A204.1 (cell line): ENCODE measurements around the gene CAPN13.
"Not testable (repeated sequence)": the region's sequence is repeated elsewhere in the genome, so short reads cannot be mapped to it uniquely, and the experiment has no call there.

Experiments used
- FAIRE-seq: peaks from 2 replicates; lab custom pipeline; 2012; peaks lifted over from hg19 to GRCh38; lab: Jason Lieb, UNC

CAPN13 gene

DNA sequence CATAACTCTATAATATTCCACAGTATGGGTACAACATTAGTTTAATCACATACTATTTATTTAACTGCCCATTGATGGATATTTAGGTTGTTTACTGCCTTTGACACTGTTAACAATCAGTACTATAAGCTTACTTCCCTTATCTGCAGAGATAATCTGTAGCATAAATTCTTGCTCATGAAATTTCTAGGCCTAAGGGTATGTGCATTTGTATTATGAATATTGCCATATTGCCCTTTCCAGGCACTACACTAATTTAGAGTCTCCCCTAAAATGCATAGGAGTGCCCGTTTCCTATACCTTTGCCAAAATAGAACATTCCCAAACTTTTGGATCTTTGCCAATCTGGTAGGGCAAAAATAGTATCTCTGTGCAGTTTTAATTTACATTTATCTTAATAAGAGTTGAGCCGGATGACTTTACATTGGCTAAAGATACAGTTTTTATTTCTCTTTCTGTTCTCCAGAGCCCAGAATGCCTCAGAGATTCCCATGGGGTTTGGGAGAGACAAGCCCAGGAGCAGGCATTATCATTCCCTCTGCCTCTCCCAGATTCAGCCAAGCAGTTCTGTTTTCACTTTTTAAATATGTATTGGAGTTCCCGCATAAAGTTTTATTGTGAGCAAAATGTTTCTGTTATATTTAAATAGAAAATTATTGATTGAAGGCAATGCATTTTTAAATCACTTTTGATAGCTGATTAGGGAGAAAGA, 102.8 kb downstream of the CAPN13 start:
- FAIRE-seq: no peak

DNA sequence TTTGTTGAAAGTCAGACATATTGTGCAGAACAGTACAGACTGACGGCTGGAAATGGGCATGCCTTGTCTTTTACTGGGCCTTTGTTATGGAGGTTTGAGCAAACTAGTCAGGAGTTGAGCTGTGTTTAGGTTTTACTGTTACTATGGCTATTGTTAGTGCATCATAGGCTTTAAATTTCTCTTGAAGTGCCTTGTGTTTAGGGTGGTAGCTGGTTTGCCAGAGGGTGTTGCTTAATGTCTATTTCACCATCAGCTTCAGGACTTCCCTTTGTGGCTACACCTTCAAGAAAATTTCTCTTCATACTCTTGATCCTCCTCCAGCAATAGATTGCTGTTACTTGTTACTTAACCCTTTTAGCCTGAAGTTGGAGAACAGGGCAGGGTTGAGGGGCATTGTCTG, 104.6 kb downstream of the CAPN13 start:
- no peak for FAIRE-seq

DNA sequence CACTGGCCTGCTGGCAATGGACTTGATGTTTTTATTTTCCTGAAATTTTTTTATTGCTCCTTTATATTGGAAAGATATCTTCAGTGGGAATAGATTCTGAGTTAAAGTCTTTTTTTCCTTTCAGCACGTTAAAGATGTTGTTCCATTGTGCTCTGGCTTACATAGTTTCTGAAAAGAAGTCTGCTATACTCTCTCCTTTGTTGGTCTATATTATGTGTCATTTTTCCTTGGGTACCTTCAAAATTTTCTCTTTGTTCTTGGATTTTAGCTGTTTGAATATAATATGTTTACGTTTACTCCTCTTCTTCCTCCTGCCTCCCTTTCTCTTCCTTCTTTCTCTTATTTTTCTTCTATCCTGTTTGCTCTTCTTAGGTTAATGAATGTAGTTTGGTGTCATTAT, 105.5 kb downstream of the CAPN13 start:
- FAIRE-seq: no peak

DNA sequence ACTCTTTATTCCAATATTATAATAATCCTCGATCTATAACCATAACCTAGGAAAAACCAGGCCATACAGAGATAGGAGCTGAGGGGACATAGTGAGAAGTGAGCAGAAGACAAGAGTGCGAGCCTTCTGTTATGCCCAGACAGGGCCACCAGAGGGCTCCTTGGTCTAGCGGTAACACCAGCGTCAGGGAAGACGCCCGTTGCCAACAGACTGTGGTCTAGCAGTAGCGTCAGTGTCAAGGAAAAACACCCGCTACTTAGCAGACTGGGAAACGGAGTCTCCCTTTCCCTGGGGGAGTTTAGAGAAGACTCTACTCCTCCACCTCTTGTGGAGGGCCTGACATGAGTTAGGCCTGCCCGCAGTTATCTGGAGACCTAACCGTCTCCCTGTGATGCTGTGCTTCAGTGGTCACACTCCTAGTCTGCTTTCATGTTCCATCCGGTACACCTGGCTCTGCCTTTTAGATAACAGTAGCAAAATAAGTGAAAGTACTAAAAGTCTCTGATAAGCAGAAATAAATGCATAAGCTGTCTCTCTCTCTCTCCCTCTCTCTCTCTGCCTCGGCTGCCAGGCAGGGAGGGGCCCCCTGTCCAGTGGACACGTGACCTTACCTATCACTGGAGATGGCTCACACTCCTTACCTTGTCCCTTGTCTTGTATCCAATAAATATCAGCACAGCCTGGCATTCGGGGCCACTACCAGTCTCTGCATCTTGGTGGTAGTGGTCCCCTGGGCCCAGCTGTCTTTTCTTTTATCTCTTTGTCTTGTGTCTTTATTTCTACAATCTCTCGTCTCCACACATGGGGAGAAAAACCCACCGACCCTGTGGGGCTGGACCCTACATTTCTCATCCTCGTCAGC, 109.8 kb downstream of the CAPN13 start:
- FAIRE-seq: not testable (repeated sequence)

DNA sequence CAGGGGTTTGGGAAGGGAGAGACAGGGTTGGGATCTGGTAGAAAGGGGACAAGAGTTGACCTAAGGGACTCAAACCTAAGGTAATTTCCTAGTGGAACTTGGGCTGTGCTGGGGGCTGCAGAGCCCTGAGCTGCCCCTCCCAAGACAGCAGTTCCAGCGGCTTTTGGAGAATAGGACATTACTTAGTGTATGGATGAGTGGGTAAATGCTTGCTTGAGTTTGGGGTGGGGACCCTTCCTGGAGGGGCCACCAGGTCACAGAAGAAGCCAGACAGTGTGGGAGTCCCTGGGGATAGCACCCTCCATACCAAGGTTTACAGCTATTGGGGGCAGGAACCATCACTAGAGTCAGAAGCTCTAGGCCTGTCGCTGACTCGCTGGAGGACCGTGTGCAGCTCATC, 111.5 kb downstream of the CAPN13 start:
- FAIRE-seq: no peak

DNA sequence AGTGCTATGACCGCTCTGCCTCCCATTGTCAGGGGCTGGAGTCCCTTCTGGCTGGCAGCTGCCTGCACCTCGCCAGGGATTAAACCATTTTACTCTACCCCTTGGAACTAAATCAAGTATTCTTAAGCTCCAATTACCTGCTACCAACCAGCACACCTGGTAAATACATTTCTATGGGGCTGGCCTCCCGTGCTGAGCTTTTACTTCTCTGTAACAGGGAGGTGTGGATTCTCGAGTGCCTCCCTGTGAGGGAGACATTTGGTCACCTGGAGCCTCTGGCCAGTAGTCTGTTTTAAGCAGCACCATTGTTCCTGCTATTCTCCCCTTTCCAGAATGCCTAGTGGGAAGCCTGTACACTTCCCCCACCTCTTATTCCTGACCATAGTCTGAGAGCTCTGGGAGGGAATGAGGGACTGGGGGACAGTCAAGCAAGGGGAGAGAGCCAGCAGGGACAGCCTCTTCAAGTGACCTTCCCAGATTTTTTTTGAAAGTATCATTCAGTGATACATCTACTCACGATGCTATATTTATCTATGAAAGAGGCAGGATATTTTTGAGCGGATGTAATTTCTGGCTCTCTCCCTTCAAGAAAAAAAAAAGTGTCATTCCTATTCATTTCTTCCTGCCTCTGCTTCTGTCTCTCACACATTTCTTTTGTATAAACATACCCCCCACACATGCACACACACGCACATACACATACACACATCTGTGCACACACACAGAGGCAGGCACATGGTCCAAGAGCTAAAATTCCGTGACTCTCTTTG, 112.8 kb downstream of the CAPN13 start:
- no peak for FAIRE-seq

DNA sequence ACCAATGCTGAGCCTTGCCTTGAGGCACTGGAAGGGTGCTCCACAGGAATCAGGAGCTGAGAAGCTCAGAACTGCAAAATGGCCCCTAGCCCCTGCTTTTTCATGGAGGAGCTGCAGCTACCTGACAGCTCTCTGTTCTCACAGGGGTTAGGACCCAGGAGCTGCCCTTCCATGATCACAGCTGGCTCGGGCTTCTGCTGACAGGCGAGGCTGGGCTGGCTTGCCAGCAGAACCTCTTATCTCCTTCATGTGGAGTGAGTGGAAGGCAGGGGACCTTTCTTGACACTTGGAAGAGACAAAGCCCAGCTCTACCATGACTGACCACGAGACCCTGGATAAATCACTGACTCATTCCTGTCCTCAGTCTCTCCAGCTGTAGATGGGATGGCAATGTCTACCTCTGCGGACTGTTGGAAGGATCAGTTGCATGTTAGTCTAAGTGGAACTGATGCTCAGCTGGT, 113.4 kb downstream of the CAPN13 start:
- FAIRE-seq: no peak

DNA sequence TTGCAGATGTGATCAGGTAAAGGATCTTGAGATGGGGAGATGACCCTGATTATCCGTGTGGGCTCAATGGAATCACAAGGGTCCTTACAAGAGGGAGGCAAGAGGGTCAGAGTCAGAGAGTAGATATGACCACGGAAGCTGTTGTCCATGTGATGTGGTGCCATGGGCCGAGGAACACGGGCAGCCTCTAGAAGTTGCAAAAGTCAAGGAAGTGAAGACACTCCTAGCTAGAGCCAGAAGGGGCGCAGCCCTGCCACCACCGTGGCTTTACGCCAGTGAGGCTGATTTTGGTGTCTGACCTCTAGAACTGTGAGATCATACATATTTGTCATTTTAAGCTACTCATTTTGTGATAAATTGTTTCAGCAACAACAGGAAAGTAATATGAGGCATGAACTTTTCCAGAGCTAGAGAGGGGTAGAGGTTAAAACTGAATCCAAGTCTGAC, 114.4 kb downstream of the CAPN13 start:
- FAIRE-seq: no peak

DNA sequence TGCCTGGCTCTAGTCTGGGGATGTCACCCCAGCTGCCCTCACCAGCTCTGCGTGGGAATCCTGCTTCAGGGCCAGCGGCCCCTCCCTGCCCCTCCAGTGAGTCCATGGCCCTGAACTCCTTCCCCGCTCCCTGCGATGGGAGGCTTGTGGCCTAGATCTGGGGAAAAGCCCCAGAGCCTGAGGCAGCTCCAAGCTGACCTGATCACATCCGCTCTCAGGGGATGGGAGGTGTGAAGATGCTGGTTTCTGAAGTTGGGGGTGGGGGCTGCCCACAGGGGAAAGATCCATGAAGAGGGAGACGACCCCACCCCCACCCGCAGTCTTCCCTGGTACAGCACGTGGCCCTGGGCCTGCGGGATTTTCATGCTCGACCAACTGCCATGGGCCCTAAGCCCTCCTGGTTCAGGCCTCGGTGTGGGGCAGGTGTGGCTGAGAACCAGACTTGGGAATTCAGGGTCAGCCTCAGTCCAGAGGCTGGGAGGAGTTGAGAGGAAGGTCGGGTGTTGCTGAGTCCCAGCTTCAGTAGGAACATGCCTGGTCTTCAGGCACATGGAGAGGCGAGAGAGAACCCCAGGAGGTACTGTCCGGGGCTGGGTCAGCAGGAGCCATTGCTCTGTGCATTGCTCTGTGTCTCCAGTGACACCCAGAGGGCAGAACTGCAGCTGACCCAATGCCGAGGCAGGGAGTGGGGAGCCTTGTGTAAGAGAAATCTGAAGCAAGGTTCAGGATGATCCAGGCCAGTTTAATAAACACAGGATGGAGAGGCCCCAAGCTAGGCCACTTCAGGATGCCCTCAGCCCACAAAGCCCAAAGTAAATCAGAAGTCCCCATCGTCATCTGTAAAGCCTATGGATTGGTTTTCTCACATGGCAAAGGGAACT, 115.1 kb downstream of the CAPN13 start:
- no peak for FAIRE-seq

DNA sequence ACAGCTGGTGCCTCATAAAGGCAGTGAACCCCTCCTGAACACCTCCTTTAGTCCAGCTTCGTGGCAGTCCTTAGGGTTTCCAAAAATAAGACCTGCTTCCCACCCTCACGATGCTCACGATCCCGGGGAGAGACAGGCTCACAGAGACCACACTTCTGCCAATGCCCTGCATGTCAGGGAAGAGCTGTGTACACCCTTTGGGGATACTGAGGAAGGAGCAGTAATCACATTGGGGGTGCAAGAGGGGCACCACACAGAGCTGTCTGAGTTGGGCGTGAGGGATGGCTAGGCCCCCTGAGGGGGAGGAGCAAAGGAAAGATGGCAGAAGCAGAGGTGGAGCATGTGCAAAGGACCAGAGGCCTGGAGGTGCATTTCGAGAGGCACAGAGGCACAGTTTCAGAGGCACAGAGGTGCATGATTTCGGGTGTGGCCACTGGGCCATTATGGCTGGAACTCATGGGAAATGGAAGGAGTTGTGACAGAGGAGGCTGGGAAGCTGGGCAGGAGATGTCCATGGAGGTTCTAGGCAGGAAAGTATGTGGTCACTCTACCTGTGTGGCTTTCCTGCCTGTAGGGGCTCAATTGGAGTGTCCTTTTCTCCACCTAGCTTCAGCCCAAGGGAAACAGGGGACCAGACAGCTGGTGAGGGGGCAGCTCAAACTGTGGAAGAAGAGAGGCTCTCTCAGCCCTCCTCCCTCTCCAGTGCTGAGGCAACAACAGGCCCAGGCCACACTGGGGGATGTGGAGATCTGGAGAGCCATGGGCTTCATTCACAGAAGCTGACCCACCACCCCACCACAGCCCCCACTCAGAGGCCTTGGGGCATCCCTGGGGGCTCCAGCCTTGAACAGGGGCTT, 115.9 kb downstream of the CAPN13 start:
- FAIRE-seq: no peak

DNA sequence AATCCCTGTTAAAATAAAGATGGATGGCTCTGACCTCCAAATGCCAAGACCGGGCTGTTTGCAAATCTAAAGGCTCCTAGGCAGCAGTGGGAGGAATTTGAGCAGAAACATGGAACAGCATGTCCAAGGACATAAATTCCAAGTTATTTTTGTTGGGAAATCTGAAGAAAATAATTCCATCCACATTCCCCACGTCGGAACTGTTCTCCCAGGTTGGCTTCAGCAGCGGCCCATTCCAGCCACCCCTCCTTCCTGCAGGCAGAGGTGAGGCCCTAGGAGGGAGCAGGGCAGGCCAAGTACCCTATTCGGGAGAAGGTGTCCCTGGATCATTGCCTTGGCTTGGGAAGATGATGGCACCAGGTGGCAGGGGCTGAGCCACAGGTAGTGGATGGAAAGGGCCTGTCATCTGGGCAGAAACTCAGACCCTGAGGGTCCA, 117.1 kb downstream of the CAPN13 start:
- no peak for FAIRE-seq

DNA sequence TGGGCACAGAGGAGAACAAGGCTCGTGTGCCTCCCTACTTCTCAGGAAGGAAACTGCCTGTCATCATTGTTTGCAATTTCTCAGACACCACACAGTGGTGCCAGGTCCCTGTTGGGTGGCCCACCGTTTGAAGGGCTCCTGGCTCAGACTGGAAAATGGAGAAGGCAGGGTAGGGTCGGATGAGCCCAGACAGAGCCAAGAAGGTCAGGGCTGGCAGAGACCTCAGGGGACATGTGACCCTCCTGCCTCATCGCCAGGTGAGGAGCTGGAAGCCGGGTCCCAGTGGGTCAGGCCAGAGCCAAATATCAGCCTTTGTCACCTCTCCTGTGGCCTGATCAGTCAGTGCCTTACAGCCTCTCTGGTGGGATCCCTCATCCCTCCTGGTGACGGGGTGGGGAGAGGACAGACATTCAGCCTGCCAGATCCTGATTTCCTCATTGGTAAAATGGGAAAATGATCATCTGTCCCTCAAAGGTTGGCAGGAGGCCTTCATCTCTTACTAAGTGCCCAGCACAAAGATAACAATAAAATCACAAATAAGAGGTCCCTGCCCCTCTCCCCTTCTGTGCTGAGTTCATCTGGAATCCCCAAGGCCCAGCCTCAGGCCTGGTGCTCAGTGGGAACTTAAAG, 117.6 kb downstream of the CAPN13 start:
- no peak for FAIRE-seq

DNA sequence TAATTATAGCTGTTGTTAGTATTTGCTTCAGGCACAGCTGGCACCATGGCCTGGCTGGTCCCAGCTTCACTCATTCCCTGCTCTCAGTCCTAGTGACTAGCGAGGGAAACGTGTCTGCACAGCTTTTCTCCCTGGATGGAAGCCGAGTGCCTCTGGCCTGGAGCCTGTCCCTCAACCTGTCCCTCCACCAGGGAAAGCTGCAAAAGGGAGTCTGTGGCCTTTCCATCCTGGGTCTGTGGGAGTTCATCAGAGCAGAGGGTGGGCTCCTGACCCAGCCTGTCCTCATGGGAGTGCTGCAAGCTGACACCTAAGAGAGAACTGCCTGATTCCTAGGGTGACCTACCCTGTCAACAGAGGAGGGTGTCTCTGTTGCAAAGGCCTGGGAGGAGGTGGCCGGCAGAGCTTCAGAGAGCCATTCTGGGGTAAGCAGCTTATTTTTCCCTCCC, 118.3 kb downstream of the CAPN13 start:
- no peak for FAIRE-seq

DNA sequence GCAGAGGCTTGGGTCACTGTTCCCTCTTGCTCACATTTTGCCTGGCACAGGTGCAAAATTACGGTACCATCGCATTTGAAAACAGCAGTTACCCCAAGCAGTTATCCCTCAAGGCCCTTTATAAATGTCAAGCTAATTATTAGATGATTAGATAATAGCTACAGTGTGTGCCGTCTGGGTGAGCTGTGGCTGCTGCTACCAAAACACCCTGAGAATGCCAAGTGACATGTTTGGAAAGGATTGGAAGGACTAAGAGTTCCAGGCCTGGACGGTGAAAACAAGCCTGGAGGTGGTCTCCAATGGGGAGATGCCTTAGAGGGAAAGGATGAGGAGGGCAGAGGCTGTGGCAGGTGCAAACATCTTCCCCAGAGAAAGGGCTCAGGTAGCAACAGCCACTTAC, 120.6 kb downstream of the CAPN13 start:
- no peak for FAIRE-seq

DNA sequence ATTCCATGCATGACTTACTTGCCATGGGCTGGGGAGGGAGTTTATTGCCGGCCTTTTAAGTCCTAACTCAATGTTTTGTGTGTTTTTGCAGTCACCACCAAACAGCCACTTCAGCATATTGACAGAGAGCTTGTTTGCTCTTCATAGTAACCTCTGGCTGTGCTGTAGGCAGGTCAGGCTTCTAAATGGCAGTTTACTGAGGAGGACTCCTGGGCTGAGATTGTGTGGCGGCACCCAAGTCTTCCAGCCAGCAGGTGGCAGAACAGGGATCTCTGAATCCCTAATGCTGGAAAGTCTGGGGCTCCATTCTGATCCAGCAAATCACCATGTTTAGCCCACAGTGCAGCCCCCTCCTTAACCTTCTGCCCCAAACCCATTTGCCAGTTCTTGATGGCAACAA, 121.2 kb downstream of the CAPN13 start:
- no peak for FAIRE-seq

DNA sequence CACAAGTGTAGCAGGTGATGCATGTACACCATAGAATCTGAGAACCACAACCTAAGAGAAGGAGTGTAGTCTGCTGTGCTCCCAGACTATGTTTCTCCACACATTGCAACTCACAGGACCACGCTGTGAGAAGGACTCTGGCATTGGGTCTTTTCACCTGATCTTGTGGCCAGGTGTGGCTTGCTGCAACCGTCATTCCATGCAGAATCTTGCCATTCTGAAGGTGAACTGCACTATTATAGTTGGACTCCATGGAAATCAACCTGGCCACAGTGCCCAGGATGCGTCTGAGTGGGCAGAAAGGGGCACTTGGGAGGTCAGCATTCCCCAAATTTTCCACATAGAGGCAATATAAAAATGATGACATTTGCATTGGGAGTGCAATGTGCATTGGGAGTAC, 122.2 kb downstream of the CAPN13 start:
- FAIRE-seq: no peak

DNA sequence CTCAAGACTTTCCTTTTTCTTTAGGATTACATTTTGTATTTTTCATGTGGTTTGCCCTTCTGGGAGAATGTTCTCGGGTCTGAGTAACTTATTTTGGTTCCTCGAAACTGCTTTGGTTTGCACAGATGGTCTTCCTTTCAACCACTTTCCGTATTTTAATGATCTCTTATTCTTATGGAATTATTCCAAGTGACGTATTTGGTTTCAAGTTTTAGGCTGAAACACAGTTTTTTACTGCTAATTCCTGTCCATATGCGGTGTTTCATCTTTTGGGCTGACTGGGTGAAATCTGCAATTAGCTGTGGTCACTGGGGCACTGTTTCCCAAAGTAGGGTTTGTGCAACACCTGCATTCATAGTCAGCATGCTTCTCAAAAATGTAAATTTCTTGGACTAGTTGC, 122.7 kb downstream of the CAPN13 start:
- no peak for FAIRE-seq

DNA sequence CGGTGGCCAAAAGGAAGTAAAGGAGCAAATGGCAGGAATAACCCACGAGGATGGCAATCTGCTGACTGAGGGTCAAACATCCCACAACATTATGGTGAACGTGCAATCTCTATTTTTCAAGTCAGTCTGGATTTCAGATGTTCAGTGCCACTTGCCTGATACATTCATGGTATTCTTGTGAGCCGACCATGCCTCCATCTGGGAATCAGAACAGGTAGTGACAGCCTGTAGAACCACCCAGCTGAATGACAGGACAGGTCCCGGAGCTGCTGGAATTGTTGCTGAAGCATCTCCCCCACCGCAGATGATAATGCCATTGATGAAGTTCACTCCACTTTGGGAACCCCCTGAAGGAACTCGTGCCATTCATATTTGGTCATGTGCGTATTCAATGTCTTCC, 123.2 kb downstream of the CAPN13 start:
- no peak for FAIRE-seq

DNA sequence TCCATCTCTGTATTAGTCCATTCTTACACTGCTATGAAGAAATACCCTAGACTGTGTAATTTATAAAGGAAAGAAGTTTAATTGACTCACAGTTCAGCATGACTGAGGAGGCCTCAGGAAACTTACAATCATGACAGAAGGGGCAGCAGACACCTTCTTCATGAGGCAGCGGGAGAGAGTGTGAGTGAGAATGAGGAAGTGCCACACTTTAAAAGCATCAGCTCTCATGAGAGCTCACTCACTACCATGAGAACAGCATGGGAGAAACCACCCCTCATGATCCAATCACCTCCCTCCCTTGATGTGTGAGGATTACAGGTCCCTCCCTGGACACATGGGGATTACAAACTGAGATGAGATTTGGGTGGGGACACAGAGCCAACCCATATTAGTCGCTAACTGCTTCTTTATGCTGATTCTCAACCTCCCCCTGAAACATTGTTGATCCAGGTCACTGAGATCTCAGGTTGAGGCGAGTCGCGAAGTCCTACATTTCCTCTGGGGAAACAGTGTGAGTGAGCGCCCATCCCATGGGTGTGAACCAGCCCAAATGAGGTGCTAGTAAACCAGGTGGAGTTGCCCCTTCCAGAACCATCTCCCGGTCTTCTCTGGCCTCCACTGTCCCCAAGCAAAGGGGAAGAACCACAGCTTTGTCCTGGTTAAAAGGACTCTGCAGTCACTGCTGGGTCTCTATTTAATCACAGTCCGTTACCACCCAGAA, 123.8 kb downstream of the CAPN13 start:
- FAIRE-seq: no peak

DNA sequence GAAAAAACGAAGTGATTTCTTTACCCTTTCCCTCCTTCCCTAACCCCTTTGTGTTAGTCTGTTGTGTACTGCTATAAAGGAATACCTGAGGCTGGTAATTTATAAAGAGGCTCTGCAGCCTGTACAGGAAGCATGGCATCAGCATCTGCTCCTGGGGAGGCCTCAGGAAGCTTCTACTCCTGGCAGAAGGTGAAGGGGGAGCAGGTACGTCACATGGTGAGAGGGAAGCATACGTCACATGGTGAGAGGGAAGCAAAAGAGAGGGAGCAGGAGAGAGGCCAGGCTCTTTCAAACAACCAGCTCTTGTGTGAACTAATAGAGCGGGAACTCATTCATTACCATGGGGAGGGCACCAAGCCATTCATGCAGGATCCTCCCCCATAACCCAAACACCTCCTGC, 126.2 kb downstream of the CAPN13 start:
- FAIRE-seq: no peak
